Uterus (tissue), 4 donors: Measurements from ENCODE around the gene RHOT1. TPM values are rescaled to one million over a fixed set of nuclear protein-coding genes. Genes with fewer than 3 reads are reported as not detected.
"Not testable (repeated sequence)": the region's sequence is repeated elsewhere in the genome, so short reads cannot be mapped to it uniquely, and the experiment has no call there.

Experiments used
- DNase-seq, 2 donors: peaks; one replicate each; pipeline ENCODE4 v3.0.0-alpha.2; 2019 to 2020
- H3K27ac ChIP-seq, 2 donors: fragments of 200-600 bp; sonication (generic); 1 replicate in 1 of 2; 2 replicates in 1 of 2; pipeline ENCODE4 v1.5.1; 2016 to 2018
- H3K27me3 ChIP-seq, 2 donors: fragments of 200-600 bp; sonication (generic); one replicate each; pipeline ENCODE4 v1.5.1; 2018 to 2019; ENCODE audit warnings: control low read depth in 1 of 2
- H3K36me3 ChIP-seq, 2 donors: fragments of 200-600 bp; sonication (generic); one replicate each; pipeline ENCODE4 v1.5.1; 2019; ENCODE audit warnings: control low read depth in 1 of 2
- H3K4me1 ChIP-seq, 2 donors: fragments of 200-600 bp; sonication (generic); one replicate each; pipeline ENCODE4 v1.5.1; 2018 to 2019; ENCODE audit warnings: control low read depth in 1 of 2
- H3K4me3 ChIP-seq, 2 donors: fragments of 200-600 bp; sonication (generic); 1 replicate in 1 of 2; 2 replicates in 1 of 2; pipeline ENCODE4 v1.5.1; 2018 to 2019; ENCODE audit warnings: mild to moderate bottlenecking in 1 of 2
- H3K9me3 ChIP-seq, 2 donors: fragments of 200-600 bp; sonication (generic); one replicate each; pipeline ENCODE4 v1.5.1; 2019; ENCODE audit warnings: control low read depth in 1 of 2
- CTCF ChIP-seq, 4 experiments: fragments of 200-600 bp in 2 of 4; fragments of 450-650 bp in 2 of 4; sonication (generic) in 2 of 4; IDR thresholded peaks; one replicate each; pipeline ENCODE4 v1.5.1; 2016 to 2019; ENCODE audit warnings: antibody characterized with exemption in 4 of 4, mild to moderate bottlenecking in 2 of 4, moderate library complexity in 1 of 4
- POLR2A ChIP-seq, 2 donors: fragments of 450-650 bp; IDR thresholded peaks; one replicate each; pipeline ENCODE4 v1.6.1; 2016; ENCODE audit warnings: antibody characterized with exemption in 2 of 2, mild to moderate bottlenecking in 1 of 2, moderate library complexity in 1 of 2
- intact Hi-C: fragments of 100-400 bp; cut with DNase I; formaldehyde crosslinking; loops from one replicate; pipeline ENCODE4 v1.15.1; 2023; ENCODE audit warnings: low total_unique reads
- total RNA-seq, 4 donors: library from RNA; depleted of rRNA in 3 of 4; stranded (reverse); fragments of >200 nt in 3 of 4; gene quantifications; one replicate each; pipeline versions ENCODE4 v1.1.0 to v1.2.4, GENCODE V29; 2014 to 2023
- donor health status: DM: yes; HTN: yes; CAD: no.

The RHOT1 gene
- total RNA-seq, 4 donors from 2014 or later = 15.6 to 86.2 (median 53.8) TPM

GRCh38 chr17:32135497-32136117, 6.7 kb upstream of the RHOT1 start:
- H3K27me3 ChIP-seq, H3K4me1 ChIP-seq, H3K4me3 ChIP-seq, intact Hi-C loops, H3K36me3 ChIP-seq, H3K27ac ChIP-seq, H3K9me3 ChIP-seq: not testable (repeated sequence)
- DNase-seq = peak in 1 of 2 donors; percentile 25
- peak in 2 of 4 experiments; percentile 17 to 24 for TF ChIP-seq CTCF (IDR thresholded peaks at IDR 0.05)

DNA sequence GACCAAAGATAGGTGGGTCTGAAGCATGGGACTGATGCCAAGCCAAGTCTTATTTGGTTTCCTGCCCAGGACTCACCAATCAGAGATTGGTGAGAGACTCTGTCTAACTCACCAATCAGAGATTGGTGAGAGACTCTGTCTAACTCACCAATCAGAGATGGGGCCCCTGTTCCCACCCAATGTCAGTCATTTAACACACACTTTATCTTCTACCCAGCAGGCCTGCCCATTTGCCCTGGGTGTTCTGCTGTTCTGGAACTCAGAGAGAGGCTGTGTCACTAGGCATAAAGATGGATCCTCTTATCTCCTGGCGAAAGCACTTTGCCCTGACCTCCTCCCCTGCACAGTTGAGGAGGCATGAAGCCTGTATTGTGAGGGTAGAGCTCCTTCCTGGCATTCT, 5.4 kb upstream of the RHOT1 start:
- no peaks in the 10 kb centered on the region for H3K36me3 ChIP-seq
- intact Hi-C loops = no loop called here
- no peak overlapping the region for H3K4me3 ChIP-seq
- H3K27ac ChIP-seq = no peak overlapping the region
- TF ChIP-seq CTCF (IDR thresholded peaks at IDR 0.05) (no peak), POLR2A (IDR thresholded peaks at IDR 0.05) (no peak)
- no peaks in the 10 kb centered on the region for H3K9me3 ChIP-seq
- no peak for DNase-seq
- no peaks in the 10 kb centered on the region for H3K4me1 ChIP-seq
- H3K27me3 ChIP-seq = no peaks in the 10 kb centered on the region

- H3K27me3 ChIP-seq, intact Hi-C loops, H3K4me1 ChIP-seq: not testable (repeated sequence)
Measured at GRCh38 chr17:32139504-32139903, 2.8 kb upstream of the RHOT1 start.

DNA sequence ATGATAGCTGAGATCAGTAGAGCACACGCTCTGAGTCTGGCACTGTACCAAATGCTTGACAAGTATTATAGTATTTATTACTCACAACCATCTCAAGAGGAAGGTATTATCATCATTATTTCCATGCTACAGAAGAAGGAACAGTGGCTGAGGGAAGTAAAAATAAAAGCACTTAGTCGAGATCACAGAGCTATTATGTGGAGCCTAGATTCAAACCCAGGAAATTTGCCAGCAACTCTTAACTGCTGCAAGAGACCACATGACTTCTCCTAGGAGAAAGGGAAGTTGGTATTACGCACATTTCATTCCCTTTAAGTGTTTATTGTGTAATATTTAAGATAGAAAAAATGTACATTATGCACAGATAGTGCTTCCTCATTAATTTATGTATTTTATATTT, 1.0 kb upstream of the RHOT1 start:
- intact Hi-C loops = no loop called here
- H3K4me3 ChIP-seq = peak overlapping the region; percentile 74 to 93

More at GRCh38 chr17:32139504-32139903, 2.8 kb upstream of the RHOT1 start:
- not testable (repeated sequence) for DNase-seq, H3K4me3 ChIP-seq, H3K36me3 ChIP-seq, H3K27ac ChIP-seq, H3K9me3 ChIP-seq

GRCh38 chr17:32141679-32142037, 644 bp upstream of the RHOT1 start:
- H3K27me3 ChIP-seq = no peaks in the 10 kb centered on the region
- no peaks in the 10 kb centered on the region for H3K4me1 ChIP-seq
- intact Hi-C loops = no loop called here
- DNase-seq = no peak
- TF ChIP-seq POLR2A (IDR thresholded peaks at IDR 0.05) (no peak), CTCF (IDR thresholded peaks at IDR 0.05) (no peak)
- H3K4me3 ChIP-seq = peak overlapping the region; percentile 74 to 93
- H3K9me3 ChIP-seq = no peaks in the 10 kb centered on the region
- no peaks in the 10 kb centered on the region for H3K36me3 ChIP-seq
- H3K27ac ChIP-seq = peak overlapping the region; percentile 94 to 96

More for the DNA sequence above, 1.0 kb upstream of the RHOT1 start:
- peak in 1 of 2 donors; percentile 68 for DNase-seq
- Histone ChIP-seq H3K4me1 (no peaks in the 10 kb centered on the region), H3K27me3 (no peaks in the 10 kb centered on the region), H3K27ac (peak overlapping the region; percentile 94 to 96), H3K36me3 (no peaks in the 10 kb centered on the region), H3K9me3 (no peaks in the 10 kb centered on the region)
- TF ChIP-seq CTCF (IDR thresholded peaks at IDR 0.05) (no peak), POLR2A (IDR thresholded peaks at IDR 0.05) (no peak)
